Measurements from ENCODE around the gene PRSS35.
A peak's percentile ranks its signal among the peaks of the same experiment; 100 is the strongest.

PRSS35 gene, protein sequence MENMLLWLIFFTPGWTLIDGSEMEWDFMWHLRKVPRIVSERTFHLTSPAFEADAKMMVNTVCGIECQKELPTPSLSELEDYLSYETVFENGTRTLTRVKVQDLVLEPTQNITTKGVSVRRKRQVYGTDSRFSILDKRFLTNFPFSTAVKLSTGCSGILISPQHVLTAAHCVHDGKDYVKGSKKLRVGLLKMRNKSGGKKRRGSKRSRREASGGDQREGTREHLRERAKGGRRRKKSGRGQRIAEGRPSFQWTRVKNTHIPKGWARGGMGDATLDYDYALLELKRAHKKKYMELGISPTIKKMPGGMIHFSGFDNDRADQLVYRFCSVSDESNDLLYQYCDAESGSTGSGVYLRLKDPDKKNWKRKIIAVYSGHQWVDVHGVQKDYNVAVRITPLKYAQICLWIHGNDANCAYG

DNA sequence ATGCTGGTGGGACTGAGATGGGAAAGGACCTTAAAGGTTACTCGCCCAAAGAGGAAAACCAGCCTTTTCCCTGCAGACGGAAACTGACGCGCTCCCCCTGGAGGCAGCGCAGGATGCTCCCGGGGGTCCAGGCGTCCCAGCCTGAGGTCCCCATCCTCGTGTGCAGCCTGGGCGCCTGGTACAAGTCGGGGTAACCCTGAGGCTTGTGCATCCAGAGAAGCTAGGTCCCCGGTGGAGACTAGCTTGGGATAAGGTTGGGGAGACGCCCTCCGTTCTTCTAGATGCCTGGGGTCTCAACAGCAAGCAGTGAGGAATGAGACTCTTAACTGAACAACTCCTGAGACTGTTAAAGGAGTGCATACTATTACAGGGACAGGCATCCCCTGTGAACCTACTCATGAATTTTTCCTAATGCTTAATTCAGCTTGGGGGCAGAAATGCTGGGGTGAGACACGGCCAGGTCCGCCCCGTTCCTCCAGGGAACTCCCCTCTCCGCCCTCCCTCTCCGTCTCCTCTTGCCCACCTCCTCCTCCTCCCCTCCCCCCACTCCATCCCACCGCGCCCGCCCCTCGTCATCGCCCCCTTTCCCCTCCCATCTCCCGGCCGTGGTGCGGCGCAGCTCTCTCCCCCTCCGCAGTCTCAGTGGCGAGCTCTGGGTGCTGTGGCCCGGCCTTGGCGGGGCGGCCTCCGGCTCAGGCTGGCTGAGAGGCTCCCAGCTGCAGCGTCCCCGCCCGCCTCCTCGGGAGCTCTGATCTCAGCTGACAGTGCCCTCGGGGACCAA is at the start of gene PRSS35:
TSS of gene PRSS35 (plus strand) at position 634 of the 781 bp plus-strand sequence. CDS start 10,908 bp downstream, outside the sequence.
- TF ChIP-seq ZNF565 (CRISPR knock-in tag; conservative IDR thresholded peaks at IDR 0.05; ENCODE audit: low read depth) (no peak), TSHZ2 (CRISPR knock-in tag; IDR thresholded peaks at IDR 0.05) (no peak), ARNTL (CRISPR knock-in tag; IDR thresholded peaks at IDR 0.05; ENCODE audit: borderline replicate concordance, low read depth) (no peak)
- ATAC-seq, result peak; percentile 93

DNA sequence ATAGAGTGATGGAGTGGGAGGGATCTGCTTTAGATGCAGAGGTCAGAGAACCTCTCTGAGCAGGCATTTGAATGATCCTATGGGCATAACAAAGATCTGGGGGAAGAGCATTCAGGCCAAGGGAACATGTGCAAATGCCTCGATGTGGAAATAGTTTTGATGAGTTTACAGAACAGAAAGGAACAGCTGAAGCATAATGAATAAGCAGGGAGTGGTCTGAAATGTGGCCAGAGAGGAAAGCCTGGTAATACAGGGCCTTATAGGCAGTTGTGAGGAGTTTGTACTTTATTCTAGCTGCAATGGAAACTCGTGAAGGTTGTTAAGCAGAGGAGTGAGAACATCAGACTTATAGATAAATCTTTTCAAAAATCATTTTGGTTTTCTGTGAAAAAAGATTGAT is 48.4 kb upstream of the PRSS35 start:
- ATAC-seq, result no peak
- TF ChIP-seq ESRRG (CRISPR knock-in tag; IDR thresholded peaks at IDR 0.05) (no peak), ISL1 (CRISPR knock-in tag; IDR thresholded peaks at IDR 0.05) (no peak), POU6F1 (CRISPR knock-in tag; IDR thresholded peaks at IDR 0.05; ENCODE audit: borderline replicate concordance, low read depth) (no peak), TCF4 (CRISPR knock-in tag; IDR thresholded peaks at IDR 0.05; ENCODE audit: borderline replicate concordance) (no peak), BACH2 (CRISPR knock-in tag; IDR thresholded peaks at IDR 0.05; ENCODE audit: borderline replicate concordance) (no peak), CSDC2 (CRISPR knock-in tag; IDR thresholded peaks at IDR 0.05) (no peak), ARNTL (CRISPR knock-in tag; IDR thresholded peaks at IDR 0.05; ENCODE audit: borderline replicate concordance, low read depth) (no peak), ZNF70 (CRISPR knock-in tag; IDR thresholded peaks at IDR 0.05) (no peak), TSHZ2 (CRISPR knock-in tag; IDR thresholded peaks at IDR 0.05) (no peak), CSRNP3 (CRISPR knock-in tag; IDR thresholded peaks at IDR 0.05) (no peak), ZNF565 (CRISPR knock-in tag; conservative IDR thresholded peaks at IDR 0.05; ENCODE audit: low read depth) (no peak), ZFP3 (CRISPR knock-in tag; IDR thresholded peaks at IDR 0.05) (no peak), ZNF8 (CRISPR knock-in tag; IDR thresholded peaks at IDR 0.05) (no peak), PPARA (CRISPR knock-in tag; IDR thresholded peaks at IDR 0.05; ENCODE audit: borderline replicate concordance) (no peak), TOX (CRISPR knock-in tag; IDR thresholded peaks at IDR 0.05; ENCODE audit: borderline replicate concordance) (no peak), GLIS3 (CRISPR knock-in tag; IDR thresholded peaks at IDR 0.05) (no peak)
- TF ChIP-seq, protein P1, sequence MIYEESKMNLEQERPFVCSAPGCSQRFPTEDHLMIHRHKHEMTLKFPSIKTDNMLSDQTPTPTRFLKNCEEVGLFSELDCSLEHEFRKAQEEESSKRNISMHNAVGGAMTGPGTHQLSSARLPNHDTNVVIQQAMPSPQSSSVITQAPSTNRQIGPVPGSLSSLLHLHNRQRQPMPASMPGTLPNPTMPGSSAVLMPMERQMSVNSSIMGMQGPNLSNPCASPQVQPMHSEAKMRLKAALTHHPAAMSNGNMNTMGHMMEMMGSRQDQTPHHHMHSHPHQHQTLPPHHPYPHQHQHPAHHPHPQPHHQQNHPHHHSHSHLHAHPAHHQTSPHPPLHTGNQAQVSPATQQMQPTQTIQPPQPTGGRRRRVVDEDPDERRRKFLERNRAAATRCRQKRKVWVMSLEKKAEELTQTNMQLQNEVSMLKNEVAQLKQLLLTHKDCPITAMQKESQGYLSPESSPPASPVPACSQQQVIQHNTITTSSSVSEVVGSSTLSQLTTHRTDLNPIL (CRISPR knock-in tag; IDR thresholded peaks at IDR 0.05; ENCODE audit: low read depth), result no peak
